Frontal cortex (tissue), 4 donors: ENCODE results near the gene SLC25A47. TPM values are rescaled to one million over a fixed set of nuclear protein-coding genes. Genes with fewer than 3 reads are reported as not detected.
A peak's percentile ranks its signal among the peaks of the same experiment; 100 is the strongest.
"Not testable (repeated sequence)": the region's sequence is repeated elsewhere in the genome, so short reads cannot be mapped to it uniquely, and the experiment has no call there.

ENCODE experiments used
- DNase-seq, 2 donors: peaks; one replicate each; pipeline ENCODE4 v3.0.0; 2012; ENCODE audit warnings: low spot score in 2 of 2
- FAIRE-seq: peaks from 2 replicates; lab custom pipeline; 2012; peaks lifted over from hg19 to GRCh38; lab: Jason Lieb, UNC
- total RNA-seq: library from RNA; depleted of rRNA; stranded (reverse); fragments of >200 nt; gene quantifications from one replicate; pipeline ENCODE4 v1.2.3, GENCODE V29; 2014
- donor health status: control.
- donor health status: control.
- donor health status: control.

Gene SLC25A47, protein sequence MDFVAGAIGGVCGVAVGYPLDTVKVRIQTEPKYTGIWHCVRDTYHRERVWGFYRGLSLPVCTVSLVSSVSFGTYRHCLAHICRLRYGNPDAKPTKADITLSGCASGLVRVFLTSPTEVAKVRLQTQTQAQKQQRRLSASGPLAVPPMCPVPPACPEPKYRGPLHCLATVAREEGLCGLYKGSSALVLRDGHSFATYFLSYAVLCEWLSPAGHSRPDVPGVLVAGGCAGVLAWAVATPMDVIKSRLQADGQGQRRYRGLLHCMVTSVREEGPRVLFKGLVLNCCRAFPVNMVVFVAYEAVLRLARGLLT
- not detected for total RNA-seq

DNA sequence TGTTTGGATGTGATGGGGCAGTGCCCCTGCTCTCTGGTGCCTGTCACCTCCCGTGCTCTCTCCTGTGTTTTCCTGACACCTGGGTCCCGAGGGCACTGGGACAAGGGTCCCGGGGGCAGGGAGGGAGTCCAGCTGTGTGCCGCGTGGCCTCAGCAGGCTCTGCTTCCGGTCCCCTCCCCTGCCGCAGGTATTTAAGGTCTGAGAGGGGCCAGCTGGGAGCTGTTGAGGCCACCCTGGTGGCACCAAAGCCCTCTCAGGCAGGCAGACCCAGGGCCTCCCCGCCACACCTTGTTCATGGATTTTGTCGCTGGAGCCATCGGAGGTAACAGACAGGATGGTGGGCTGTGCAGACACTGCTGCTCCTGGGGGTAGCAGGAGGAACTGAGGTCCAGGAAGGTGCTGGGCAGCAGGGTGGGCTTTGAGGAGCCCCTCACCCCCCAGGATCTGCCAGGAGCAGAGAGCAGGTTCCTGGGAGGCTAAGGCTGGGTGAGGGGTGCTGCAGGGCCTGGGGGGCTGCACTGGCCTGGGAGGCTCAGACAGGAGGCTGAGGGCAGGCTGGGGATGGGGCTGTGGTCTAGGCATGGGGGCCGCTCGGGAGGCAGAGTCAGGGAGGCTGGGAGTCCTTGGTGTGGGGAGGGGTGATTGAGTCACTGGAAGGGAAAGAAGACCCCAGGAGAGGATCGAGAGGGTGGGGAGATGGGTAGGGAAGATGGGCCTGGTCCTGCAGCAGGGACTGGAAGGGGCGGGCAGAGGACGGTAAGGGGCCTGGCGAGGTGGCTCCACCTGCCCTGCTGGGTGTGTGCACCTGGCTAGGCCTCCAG, at the start of gene SLC25A47:
Gene SLC25A47 (plus strand): TSS at position 219 of the 821 bp plus-strand sequence. CDS start 76 bp downstream, at position 295.
- no peak for DNase-seq
- FAIRE-seq: no peak

DNA sequence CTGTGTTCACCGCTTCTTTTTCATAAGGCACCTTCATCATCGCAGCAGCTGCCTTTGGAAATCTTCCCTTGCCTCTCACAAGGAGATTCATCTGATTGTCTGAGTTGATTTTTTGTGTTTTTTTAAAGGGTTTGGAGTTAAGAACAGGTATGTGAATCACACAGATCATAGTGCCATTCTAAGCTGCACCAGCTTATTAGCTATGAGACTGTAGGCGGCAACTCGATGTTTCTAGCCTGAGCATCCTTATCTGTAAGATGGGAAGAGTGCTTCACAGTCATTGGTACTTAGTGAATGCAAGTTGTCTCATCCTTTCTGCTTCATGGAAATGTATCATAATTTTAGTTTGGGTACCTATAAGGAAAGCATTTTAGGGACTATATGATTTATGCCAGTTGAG, 48.9 kb upstream of the SLC25A47 start:
- FAIRE-seq (no peak), DNase-seq (no peak)

- FAIRE-seq (no peak), DNase-seq (no peak)
Measured at GRCh38 chr14:100275214-100275613, 47.9 kb upstream of the SLC25A47 start.

- FAIRE-seq: no peak
- peak in 1 of 2 donors; percentile 22 for DNase-seq
Measured at GRCh38 chr14:100278702-100279101, 44.4 kb upstream of the SLC25A47 start.

DNA sequence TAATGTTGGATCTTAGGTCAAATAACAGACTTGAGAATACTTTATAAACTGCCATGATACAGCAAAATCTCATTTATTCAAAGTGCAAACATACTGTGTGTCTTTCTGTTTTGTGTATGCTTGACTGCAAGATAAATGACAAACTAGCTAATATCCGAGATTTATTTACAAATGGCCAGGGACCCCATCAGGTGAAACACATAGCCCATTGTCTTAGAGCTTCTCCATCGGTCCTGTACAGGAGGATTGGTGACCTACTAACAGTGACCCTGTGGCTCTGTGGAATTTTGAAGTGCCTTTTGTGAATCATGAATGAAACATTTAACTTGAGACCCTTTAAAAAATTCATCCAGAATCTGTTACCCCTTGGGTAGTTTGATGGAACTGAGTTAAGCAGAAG, 44.0 kb upstream of the SLC25A47 start:
- no peak for DNase-seq
- FAIRE-seq: no peak

- DNase-seq (no peak), FAIRE-seq (no peak)
Measured at GRCh38 chr14:100279563-100279962, 43.6 kb upstream of the SLC25A47 start.

DNA sequence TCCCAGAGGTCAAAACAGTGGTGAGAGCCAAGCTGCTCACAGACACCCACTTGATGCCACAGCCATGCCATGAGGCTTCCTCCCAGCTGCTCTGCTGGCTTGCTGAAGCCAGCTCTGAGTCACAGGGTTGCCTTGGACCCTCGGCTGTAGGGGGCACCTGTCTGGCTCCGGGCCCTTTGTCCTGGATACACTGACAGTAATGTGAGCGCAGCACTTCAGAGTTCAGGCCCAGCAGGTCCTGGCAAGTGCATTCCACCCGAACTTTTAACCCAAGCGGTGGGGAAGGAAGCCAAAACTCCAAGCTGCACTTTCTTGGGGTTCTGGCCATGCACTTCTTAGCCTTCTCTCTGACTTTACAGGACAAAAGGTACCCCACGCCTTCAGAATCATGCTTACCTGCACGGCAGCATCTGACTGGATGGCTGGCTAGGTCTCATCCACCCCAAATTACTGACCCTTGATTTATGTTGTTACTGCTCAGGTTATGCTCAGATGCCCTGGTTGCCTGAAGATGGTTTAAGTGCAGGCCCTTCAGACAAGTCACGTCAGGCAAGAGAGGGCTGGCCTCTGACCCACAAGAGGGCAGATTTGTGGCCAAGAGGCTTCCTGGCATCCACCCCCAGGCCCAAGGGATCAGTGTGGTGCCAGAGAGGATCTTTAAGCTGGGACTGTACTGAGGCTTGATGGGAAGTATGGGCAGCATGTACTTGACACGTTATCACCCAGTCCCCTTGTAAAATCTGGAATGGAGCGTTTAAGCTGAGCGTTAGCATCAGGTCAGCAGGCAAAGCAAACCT, 41.7 kb upstream of the SLC25A47 start:
- FAIRE-seq: no peak
- no peak for DNase-seq

- DNase-seq (no peak), FAIRE-seq (no peak)
Measured at GRCh38 chr14:100282083-100282350, 41.1 kb upstream of the SLC25A47 start.

GRCh38 chr14:100282766-100283419, 40.2 kb upstream of the SLC25A47 start:
- DNase-seq: no peak
- FAIRE-seq: no peak

DNA sequence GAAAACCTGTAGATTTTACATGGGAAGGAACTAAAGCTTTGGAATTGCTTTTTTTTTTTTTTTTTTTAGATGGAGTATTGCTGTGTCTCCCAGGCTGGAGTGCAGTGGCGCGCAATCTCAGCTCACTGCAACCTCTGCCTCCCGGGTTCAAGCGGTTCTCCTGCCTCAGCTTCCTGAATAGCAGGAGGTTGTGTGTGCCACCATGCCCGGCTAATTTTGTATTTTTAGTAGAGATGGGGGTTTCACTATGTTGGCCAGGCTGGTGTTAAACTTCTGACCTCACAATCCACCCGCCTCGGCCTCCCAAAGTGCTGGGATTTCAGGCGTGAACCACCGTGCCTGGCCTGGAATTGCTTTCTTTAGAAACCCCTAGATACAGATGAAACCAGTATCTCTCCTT, 39.7 kb upstream of the SLC25A47 start:
- DNase-seq, FAIRE-seq: not testable (repeated sequence)

- FAIRE-seq: no peak
- no peak for DNase-seq
Measured at GRCh38 chr14:100283984-100284881, 38.9 kb upstream of the SLC25A47 start.

DNA sequence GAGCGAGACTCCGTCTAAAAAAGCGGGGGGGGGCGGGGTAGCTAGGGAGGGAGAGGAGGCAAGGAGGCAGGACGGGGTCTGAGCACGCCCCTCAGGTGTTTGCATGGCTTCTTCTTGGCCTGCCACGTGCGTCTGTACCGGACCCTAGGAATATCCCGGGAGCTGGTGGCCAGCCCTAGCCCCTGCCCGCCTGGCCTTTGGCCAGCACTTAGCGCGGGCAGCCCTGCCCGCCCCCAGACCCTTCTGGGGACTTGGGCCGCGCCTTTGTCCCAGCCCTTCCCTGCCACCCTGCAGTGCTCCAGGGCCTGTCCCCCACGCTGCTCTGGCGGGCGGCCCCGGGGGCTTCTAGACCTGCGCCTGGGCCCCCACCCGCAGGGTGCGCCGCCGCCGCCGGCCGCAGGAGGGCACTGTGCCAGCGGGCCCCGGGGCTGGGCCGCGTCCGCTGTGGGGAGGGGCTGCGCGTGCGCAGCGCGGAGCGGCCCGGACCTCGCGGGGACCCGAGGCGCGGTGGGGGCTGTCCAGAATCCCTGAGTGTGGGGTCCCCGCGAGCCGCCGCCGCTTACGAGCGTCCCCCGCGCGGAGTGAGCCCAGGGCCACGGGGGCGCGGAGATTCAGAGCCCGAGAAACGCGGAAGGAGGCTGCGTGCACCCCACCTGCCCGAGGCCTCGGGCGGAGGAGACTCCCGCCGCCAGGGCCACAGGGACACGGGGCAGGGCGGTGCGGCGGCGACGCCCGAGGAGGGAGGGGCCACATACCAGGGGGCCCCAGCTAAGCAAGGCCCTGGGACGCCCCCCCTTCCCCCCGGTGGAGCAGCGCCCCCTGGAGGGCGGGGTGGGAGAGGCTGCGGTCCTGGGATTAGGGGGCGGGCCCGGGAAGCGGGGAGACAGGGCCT, 37.9 kb upstream of the SLC25A47 start:
- FAIRE-seq: no peak
- peak; percentile 92 to 95 for DNase-seq

DNA sequence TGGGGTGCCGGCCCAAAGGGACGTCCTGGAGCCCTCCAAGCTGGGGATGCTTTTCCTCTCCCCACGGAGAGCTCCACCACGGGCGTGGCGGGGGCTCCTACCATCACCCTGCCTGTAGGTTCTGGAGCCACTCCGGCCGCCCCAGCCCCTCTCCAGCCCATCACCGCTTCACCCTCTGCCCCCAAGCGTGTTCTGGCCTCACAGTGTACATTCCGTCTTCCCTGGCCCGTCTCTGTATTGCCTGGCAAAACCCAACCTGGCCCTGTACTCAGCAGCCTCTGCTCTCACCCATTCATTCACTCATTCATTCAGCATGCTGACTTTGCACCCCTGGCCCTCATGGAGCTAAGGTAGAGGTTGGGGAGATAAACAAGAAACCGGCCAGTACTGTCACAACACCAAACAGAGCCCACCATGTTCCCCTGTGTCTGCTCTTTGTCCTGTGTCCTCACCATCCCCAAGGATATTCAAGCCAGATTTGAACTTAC, 37.2 kb upstream of the SLC25A47 start:
- FAIRE-seq (no peak), DNase-seq (peak in 1 of 2 donors; percentile 13)

DNA sequence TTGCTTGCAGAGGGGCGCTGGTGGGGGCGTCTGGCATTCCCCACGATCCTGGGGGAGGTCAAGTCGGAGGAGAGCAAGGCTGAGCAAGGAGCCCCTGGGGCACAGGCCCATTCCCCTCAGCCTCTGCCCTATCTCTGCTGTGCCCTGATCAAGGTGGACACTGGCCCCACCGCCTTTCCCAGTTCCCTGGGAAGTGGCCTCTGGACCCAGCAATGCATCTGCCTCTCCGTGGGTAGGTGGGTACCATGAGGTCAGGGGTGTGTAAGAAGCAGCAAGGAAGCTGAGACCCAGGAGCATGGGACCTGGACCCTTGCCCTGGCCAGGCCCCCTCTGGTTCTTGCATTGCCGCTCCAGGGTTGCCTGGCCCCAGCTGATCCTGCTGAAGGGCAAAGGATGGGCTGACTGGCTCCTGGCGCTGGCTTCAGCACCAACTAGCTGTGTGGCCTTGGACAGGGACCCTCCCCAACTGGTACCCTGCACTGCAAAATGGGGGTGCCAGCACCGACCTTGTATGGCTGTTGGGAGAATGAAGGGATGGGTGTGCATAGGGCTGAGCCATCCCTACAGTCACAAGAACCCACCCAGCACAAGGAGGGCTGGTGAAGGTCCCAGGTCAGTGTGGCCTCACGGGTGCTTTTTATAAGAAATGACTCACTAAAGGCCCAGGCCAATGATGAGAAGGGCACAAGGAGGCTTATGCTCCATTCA, 36.5 kb upstream of the SLC25A47 start:
- FAIRE-seq: no peak

DNA sequence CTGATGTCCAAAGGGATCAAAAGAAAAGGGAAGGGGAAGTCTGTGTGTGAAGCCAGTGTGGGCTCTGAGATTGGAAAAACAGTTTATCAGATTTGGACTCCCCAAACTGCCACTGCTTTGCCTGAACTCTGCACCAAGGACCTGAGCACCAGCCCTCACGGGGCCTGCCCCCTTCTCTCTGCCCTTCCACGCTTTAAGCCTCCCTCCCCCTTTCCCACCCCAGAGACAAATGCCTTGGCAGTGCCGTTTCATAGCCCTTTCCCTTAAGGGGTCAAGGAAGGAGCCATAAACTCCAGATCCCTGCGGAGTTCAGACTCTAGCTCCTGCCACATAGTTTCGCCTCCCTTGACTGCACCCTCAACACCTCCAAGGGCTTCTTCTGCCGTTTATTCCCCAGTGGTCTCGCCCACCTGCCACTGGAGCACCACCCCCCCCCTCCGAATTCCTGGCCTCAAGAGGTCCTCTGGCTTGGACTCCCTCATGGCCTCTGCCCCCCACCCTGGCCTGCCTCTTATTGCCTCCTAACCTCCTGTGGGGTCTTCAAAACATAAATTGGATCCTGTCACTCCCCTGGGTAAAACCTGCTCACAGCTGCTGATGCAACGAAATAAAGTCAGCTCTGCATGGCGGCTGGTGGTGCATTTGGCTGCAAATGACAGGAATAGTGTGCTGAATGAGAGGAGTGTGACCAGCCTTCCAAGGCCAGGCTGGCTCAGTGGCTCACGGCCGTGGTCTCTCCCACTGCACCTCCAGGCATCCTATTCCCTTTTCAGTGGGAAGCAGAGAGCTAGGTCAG, 35.7 kb upstream of the SLC25A47 start:
- FAIRE-seq (no peak), DNase-seq (no peak)

More for the DNA sequence above, 36.5 kb upstream of the SLC25A47 start:
- DNase-seq: no peak

GRCh38 chr14:100287998-100288295, 35.2 kb upstream of the SLC25A47 start:
- FAIRE-seq: not testable (repeated sequence)

More at GRCh38 chr14:100287998-100288295, 35.2 kb upstream of the SLC25A47 start:
- not testable (repeated sequence) for DNase-seq
